Adrenal gland (tissue), 12 donors: Measurements from ENCODE around the gene P3H4. TPM values are rescaled to one million over a fixed set of nuclear protein-coding genes. Genes with fewer than 3 reads are reported as not detected.

Experiments used
- DNase-seq, 7 donors: peaks; one replicate each; pipeline ENCODE4 v3.0.0-alpha.2; 2019 to 2020
- H3K27ac ChIP-seq, 5 donors: fragments of 200-600 bp; sonication (generic) in 4 of 5; 1 replicate in 3 of 5; 2 replicates in 2 of 5; pipeline versions ENCODE4 v1.5.1 to v1.8.0; 2016 to 2020; ENCODE audit warnings: mild to moderate bottlenecking in 1 of 5
- H3K27me3 ChIP-seq: fragments of 200-600 bp; 2 replicates; pipeline ENCODE4 v1.8.0; 2021
- H3K36me3 ChIP-seq, 2 donors: fragments of 200-600 bp; replicated peaks in 1 of 2; 1 replicate in 1 of 2; 2 replicates in 1 of 2; pipeline versions ENCODE4 v1.5.1 to v1.8.0; 2018 to 2022
- H3K4me1 ChIP-seq, 2 donors: fragments of 200-600 bp; replicated peaks in 1 of 2; 1 replicate in 1 of 2; 2 replicates in 1 of 2; pipeline versions ENCODE4 v1.5.1 to v1.8.0; 2018 to 2021
- H3K4me3 ChIP-seq, 4 donors: fragments of 200-600 bp; sonication (generic) in 3 of 4; one replicate each; pipeline ENCODE4 v1.5.1; 2016 to 2018
- H3K9me3 ChIP-seq, 3 donors: fragments of 200-600 bp; sonication (generic) in 1 of 3; replicated peaks in 1 of 3; 1 replicate in 2 of 3; 2 replicates in 1 of 3; pipeline versions ENCODE4 v1.5.1 to v1.8.0; 2016 to 2021
- POLR2A ChIP-seq, 2 donors: fragments of 450-650 bp; IDR thresholded peaks; one replicate each; pipeline ENCODE4 v1.6.1; 2017; ENCODE audit warnings: antibody characterized with exemption in 2 of 2, mild to moderate bottlenecking in 2 of 2, moderate library complexity in 1 of 2
- WGBS, 4 donors: extraction: QIAGEN DNeasy Blood & Tissue Kit in 2 of 4; methylation state at CpG; one replicate each; pipeline versions ENCODE4 v1.1.5 to v1.1.7; 2013 to 2017; 5-methylcytosine and 5-hydroxymethylcytosine counted together
- intact Hi-C, 2 donors: fragments of 100-400 bp; cut with DNase I; formaldehyde crosslinking; loops; one replicate each; pipeline versions ENCODE4 v1.14.1 to v1.15.0; 2022 to 2023
- polyA plus RNA-seq, 3 donors: library from polyadenylated mRNA; stranded (reverse); fragments of 200-250 nt in 2 of 3; fragments of 350-450 nt in 1 of 3; fragmentation: Illumina TruSeq in 1 of 3; extraction: RNeasy Lipid Tissue Mini Kit (QIAGEN cat#74804) in 1 of 3; gene quantifications; one replicate each; pipeline ENCODE4 v1.2.3, GENCODE V29; 2013 to 2014
- total RNA-seq, 9 donors: library from RNA; depleted of rRNA in 4 of 9; stranded (reverse); fragments of >200 nt in 4 of 9; fragments of 120-200 nt in 1 of 9; fragmentation: NEBNext Ultra II Directional in 1 of 9; extraction: Animal tissue kit (Norgen Biotek cat#: 25700) in 1 of 9; gene quantifications; one replicate each; pipeline versions ENCODE4 v1.1.0 to v1.2.4, GENCODE V29; 2013 to 2023
- TF ChIP-seq, protein P1 (sequence below), 6 experiments: fragments of 450-650 bp in 4 of 6; fragments of 200-600 bp in 2 of 6; sonication (generic) in 1 of 6; IDR thresholded peaks; 1 replicate in 5 of 6; 2 replicates in 1 of 6; pipeline versions ENCODE4 v1.5.1 to v1.8.0; 2016 to 2021; ENCODE audit warnings: antibody characterized with exemption in 6 of 6, mild to moderate bottlenecking in 2 of 6, moderate library complexity in 1 of 6
- donor health status: healthy with polysubstance abuse.
- donor health status: Bipolar disorder and iron deficiency.
- donor health status: DM: yes; HTN: yes; CAD: no.
- donor health status: DM: no; HTN: no; CAD: no.
- donor health status: DM: no; HTN: no; CAD: no.
- donor health status: DM: yes; HTN: yes; CAD: no.

Gene P3H4
- total and polyA plus RNA-seq, 12 donors: 12.8 to 67.2 (median 27.5) TPM

DNA sequence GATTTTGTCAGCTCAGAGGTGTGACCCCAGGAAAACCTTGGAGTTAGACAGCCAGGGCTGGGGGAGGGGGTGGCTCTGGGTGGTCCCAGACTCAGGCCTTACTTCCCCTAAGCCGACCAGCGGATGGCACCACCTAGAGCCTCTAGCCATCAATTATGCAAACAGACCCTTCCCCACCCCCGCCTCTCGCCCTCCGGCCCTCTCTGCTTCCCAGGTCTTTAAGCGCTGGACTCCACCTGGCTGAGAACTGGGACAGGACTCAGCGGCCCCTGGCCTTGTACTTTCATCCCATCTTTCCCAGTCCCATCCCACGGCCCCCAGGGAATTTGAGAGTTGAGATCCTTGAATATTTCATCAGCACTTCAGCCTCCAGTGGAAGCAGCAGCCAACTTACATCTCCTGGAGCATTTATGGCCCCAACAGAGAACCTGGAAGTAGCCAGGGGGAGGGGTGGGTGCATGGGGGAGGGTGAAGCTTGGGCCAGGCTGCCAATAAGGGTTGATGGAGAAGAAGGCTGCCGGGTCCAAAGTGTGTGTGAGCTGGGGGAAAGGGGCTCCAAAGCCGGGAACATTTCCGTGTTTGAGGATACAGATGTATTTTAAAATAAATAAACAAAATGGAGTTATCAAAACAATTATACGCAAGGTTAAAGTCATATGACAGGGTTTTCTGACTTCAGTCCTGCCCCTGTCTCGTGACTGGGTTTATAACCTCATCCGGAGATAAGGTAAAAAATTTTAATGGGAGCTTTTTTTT lies 17.8 kb downstream of the P3H4 start:
- TF ChIP-seq POLR2A (IDR thresholded peaks at IDR 0.05): no peak
- TF ChIP-seq, protein P1, sequence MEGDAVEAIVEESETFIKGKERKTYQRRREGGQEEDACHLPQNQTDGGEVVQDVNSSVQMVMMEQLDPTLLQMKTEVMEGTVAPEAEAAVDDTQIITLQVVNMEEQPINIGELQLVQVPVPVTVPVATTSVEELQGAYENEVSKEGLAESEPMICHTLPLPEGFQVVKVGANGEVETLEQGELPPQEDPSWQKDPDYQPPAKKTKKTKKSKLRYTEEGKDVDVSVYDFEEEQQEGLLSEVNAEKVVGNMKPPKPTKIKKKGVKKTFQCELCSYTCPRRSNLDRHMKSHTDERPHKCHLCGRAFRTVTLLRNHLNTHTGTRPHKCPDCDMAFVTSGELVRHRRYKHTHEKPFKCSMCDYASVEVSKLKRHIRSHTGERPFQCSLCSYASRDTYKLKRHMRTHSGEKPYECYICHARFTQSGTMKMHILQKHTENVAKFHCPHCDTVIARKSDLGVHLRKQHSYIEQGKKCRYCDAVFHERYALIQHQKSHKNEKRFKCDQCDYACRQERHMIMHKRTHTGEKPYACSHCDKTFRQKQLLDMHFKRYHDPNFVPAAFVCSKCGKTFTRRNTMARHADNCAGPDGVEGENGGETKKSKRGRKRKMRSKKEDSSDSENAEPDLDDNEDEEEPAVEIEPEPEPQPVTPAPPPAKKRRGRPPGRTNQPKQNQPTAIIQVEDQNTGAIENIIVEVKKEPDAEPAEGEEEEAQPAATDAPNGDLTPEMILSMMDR (IDR thresholded peaks at IDR 0.05): no peak
- no peak overlapping the region for H3K4me3 ChIP-seq
- H3K27ac ChIP-seq: peak overlapping the region in 3 of 5 donors; percentile 26 to 86 (median 63)
- DNase-seq: no peak
- no peaks in the 10 kb centered on the region for H3K27me3 ChIP-seq
- intact Hi-C loops: no loop called here
- 63 to 80% (median 69%) methylated on average over 7 to 14 of the region's 14 CpGs for WGBS, 4 donors
- no peaks in the 10 kb centered on the region for H3K36me3 ChIP-seq
- peaks cover 0 to 15% of the 10 kb centered on the region in 2 donors for H3K4me1 ChIP-seq
- H3K9me3 ChIP-seq: no peaks in the 10 kb centered on the region

DNA sequence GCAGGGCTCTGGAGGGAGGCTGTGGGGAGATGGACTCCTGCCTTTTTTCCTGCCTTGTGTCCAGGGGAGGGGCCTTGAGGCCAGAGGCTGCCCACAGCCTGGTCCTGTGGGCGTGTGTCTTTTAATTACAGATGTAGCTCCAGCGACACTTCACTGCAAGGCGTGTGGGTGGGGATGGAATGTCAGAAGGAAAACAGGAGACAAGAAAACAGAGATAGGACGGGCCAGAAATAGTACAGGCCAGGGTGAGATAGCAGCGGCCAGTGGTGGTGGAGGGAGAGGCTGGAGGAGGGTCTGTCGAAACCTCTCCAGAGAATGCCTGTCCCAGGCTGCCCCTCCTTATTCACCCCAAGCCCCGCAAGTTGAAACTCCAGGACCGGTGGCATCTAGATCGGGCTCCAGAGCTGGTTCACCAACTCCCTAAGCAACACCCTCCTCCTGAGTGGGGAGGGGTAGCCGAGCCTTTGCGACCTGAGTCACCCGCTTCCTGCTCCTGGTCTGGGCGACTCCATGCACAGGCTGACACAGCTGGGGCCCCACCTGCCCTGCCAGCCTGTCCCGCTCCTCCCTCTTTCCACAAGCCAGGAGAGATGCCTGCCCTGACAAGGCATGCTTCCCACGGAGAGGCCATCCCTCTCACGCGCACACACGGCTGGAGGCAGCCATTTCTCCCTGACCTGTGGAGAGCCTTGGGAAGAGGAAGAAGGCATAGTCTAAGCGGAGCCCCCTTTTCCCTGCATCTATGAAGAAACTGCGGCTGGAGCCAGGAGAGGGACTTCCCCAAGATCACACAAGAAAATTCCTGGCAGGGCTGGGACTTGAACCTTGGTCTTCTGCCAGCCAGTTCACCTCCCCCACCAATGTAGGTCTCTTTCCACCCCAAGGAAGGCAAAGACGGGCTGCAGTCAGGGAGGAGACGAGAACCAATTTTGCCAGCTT lies 18.6 kb downstream of the P3H4 start:
- intact Hi-C loops: no loop called here
- H3K27ac ChIP-seq: peak overlapping the region in 3 of 5 donors; percentile 26 to 86 (median 63)
- TF ChIP-seq, protein P1 (IDR thresholded peaks at IDR 0.05): no peak
- TF ChIP-seq POLR2A (IDR thresholded peaks at IDR 0.05): no peak
- H3K4me1 ChIP-seq: peaks cover 0 to 15% of the 10 kb centered on the region in 2 donors
- H3K27me3 ChIP-seq: no peaks in the 10 kb centered on the region
- no peak overlapping the region for H3K4me3 ChIP-seq
- H3K9me3 ChIP-seq: no peaks in the 10 kb centered on the region
- DNase-seq: peak in 2 of 7 donors; percentile 27 to 57
- 35 to 45% (median 42%) methylated on average over 17 to 22 of the region's 22 CpGs for WGBS, 4 donors
- H3K36me3 ChIP-seq: no peaks in the 10 kb centered on the region

DNA sequence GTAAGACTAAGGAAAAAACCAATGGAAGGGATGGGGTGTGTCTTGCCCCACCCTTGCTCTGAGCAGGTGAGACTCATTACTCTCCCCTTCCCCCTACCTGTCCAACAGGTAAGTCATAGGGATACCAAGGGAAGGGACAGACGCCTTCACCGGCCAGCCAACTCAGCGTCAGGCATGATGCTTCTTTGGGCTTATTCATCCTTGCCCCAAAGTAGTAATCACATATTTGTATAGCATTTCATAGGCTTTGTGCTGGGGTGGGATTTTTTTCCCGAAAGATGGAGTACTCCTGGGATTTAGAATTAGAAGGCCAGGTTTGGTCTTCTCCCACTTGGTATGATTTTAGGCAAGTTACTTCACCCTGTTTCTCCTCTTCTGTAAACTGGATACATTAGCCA lies 24.7 kb downstream of the P3H4 start:
- no peaks in the 10 kb centered on the region for H3K9me3 ChIP-seq
- no peaks in the 10 kb centered on the region for H3K27me3 ChIP-seq
- DNase-seq: no peak
- H3K4me1 ChIP-seq: peaks cover 0 to 29% of the 10 kb centered on the region in 2 donors
- TF ChIP-seq, protein P1 (IDR thresholded peaks at IDR 0.05): no peak
- no peak for TF ChIP-seq POLR2A (IDR thresholded peaks at IDR 0.05)
- no peak overlapping the region for H3K4me3 ChIP-seq
- intact Hi-C loops: no loop called here
- 24 to 43% (median 35%) methylated on average over 4 of the region's 4 CpGs for WGBS, 4 donors
- no peak overlapping the region for H3K27ac ChIP-seq
- no peaks in the 10 kb centered on the region for H3K36me3 ChIP-seq
